Measurements from ENCODE around the gene SRMS.
"Not testable (repeated sequence)": the region's sequence is repeated elsewhere in the genome, so short reads cannot be mapped to it uniquely, and the experiment has no call there.

SRMS gene

DNA sequence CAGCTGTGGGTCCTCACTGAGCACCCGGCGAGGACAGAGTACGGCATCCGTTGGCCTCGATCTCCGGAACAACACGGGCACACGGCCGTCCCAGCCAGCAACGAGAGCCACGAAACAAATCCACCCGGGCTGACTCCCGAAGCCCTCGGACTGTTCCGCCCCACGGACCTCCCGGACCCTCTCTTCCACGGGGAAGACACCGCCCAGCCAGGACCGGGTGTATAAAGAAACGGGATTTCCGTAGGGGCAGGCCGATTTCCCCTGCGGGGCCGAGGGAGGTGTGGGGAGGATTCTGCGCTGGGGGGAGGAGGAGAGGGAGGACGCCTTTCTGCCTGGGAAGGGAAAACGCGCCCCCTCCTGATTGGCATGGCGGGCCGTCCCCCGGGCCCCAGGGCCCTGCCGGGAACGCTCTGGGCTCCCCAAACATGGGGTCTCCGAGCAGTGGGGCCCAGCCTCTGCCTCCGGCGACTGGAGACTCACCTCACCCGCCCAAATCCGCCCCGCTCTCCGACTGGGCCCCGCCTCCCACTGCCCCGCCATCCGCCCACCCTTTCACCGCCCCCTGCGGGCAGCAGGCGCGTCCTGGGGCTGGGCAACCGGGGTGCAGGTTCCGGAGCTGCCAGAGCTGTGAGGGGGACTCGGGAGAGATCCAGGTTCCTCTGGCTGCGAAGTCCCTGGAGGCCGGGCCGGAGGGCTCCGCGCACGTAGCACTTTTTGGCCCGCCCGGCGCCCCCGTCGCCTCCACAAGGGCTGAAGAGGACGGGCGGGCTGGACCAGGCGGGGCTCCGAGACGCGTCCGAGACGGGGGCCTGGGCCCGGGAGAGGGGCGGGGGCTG is 27.7 kb downstream of the SRMS start:
- DNase-seq, result peak; percentile 81

DNA sequence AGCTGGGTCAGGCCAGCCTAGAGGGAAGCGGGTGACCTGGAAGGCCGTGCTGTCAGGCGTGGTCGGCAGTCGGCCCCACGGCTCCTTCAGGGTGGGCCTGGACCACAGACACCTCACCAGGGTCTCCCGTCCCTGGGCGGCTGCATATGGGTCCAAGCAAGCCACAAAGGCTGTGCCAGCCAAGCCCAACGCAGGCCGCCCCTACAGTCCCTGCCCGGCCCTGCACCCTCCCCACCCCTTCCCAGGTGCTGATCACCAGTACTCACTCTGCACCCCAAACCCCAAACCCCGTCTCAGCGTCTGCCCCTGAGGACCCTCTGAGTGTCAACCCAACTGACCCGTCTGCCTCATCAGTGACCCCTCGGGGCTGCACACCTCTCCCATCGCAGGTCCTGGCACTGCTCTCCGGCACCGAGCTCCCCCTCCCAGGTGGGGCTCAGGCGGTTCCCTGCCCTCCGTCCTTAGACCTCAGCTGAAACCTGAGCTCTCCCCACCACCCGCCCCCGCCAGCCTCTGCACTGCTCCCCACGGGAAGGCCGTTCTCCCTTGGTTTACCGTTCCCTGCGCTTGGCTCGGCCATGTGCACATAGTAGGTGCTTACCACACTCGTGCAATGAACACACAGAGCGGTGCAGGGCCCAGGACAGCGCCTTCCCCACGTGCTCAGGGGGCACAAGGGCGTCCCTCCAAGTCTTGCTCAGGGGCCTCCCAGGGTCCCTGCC is 28.4 kb downstream of the SRMS start:
- peak; percentile 42 for DNase-seq

DNA sequence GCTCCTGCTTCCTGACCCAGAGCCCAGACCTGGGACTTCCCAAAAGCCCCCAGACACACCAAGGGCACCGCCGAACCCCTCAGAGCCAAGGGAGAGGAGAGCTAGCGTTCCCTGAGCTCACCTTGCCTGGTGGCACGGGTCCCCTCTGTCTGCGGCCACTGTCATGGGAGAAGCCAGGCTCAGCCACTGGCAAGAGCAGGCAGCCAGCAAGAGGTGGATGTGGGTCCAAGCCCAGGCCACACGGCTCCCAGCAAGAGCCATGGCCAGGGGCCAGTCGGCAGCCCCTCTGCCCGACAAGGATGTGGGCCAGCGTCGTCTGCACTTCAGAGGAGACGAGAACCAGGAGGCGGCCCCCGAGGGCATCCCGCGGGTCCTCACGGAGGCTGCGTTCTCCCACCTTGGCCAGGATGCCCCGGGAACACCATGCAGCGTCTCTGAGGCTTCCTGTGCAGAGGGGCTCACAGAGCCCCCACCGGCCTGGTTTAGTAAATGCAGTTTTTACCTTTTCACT is 29.1 kb downstream of the SRMS start:
- DNase-seq, result peak; percentile 24

DNA sequence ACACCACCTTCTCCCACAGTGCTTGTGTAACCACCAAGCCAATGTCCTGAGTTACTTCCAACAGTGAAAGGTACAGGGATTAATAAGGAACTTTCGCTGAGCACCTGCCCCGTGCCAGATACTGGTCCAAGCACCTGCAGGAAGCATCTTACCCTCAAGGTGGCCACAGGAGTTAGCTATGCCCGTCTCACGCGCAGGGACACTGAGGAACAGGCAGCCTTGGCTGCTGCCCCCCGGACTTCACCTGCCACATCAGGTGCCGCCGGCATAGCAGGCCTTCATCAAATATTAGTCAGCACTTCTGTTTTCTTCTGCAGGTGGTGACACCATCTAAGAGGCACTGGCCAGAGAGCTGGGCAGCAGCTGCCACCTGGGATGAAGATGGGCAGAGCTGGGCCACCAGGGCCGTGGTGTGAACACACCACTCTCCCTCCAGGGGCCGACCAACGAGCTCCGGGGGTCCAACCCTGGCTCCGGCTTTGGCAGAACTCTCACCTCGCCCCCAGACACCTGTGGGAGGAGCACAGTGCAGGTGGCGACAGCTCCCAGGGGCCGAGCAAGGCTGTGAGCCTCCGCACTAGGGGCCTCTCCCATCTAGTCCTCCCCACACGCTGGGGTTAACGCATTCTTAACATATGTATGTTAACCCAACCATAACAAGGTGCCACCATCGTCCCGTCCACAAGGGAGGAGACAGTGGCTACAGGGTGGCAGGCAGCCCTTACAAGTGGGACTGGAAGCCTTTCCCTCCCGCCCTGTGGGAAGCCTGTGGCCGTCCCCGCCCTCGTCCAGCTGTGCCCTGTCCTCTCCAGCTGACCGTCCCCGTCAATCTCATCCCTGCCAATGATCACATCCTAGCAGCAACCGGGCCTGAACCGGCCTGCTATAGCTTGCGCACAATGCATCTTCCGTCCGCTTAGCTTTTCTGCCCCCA is 29.9 kb downstream of the SRMS start:
- DNase-seq, result peak; percentile 39

DNA sequence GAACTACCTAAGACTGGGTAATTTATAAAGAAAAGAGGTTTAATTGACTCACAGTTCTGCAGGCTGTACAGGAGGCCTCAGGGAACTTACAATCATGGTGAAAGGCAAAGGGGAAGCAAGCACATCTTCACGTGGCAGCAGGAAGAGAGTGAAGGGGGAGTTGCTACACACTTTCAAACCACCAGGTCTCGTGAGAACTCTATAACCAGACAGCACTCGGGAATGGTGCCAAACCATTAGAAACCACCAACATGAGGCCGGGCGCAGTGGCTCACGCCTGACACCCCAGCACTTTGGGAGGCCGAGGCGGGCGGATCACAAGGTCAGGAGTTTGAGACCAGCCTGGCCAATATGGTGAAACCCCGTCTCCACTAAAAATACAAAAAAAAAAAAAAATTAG is 33.0 kb downstream of the SRMS start:
- DNase-seq, result not testable (repeated sequence)

DNA sequence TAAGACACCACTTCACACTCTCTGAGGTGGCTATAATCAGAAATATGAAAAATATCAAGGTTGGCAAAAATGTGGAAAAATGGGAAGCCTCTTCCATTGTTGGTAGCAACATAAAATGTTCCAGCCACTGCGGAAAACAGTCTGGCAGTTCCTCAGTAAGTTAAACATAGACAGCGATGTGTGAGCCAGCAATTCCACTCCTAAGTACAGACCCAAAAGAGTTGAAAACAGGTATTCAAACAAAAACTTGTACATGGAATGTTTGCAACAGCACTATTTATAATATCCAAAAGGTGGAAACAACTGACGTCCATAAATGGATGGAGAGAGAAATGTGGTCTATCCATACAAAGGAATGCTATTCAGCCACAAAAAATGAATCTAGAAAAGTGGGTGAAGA is 34.3 kb downstream of the SRMS start:
- no peak for DNase-seq

DNA sequence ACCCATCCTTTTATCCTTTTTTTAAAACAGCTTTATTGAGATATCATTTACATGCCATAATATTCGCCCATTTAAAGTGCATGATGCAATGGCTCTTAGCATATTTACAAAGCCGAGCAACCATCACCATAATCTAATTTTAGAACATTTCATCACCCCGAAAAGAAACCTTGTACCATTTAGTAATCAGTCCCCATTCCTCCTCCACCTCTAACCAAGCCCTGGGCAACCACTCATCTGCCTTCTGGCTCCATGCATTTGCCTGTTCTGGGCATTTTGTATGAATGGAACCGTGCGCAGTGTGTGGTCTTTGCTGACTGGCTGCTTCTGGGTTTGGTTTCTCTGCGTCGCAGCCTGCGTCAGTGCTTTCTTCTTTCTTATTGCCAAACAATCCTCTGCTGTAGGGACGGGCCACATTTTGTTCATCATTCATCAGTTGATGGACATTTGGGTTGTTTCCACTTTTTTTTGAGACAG is 38.4 kb downstream of the SRMS start:
- no peak for DNase-seq

DNA sequence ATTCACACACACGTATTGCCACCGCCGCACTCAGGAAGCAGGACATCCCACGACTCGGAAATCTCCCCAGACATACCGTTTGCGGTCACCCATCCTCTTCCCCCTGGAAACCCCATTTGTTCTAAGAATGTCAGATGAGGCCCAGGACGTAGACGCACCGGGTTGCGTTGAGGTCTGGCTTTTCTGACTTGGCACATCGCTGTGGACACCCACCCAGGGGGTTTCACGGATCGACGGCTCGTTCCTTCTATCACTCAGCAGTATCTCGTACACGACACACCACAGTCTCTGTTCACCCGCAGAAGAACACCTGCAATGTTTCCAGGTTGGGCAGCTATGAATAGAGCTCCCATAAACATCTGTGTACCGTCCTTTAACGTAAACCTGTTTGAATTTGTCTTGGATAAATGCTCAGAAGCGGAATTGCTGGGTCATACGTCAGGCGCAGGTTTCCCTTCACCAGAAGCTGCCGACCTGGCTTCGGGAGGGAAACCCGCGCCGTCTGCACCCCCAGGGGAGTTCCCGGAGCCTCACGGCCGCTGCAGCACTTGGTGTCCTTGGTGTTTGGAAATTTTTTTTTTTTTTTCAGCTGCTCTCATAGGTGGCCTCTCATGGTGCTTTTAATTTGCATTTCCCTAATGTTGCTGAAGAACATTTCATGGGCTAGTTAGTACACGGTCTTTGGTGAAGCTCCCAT is 39.3 kb downstream of the SRMS start:
- DNase-seq, result no peak

DNA sequence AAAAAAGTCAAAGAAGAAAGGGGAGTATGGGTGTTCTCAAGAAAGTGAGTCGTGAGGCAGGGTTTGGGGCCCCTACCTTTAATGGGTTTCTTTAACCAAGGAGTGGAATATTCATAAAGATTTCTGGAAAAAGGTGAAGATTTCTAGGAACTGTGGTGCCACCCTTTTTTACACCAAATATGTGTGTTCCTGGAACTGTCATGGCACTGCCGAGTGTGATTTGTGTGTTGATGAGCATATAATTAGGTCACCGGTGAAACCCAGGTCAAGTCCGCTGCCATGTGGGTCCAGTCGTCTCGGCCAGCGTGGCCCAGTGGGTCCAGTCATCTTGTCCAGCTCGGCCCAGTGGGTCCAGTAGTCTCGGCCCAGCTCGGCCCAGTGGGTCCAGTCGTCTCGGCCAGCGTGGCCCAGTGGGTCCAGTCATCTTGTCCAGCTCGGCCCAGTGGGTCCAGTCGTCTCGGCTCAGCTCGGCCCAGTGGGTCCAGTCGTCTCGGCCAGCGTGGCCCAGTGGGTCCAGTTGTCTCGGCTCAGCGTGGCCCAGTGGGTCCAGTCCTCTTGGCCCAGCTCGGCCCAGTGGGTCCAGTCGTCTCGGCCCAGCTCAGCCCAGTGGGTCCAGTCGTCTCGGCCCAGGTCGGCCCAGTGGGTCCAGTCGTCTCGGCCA is 40.3 kb downstream of the SRMS start:
- no peak for DNase-seq

DNA sequence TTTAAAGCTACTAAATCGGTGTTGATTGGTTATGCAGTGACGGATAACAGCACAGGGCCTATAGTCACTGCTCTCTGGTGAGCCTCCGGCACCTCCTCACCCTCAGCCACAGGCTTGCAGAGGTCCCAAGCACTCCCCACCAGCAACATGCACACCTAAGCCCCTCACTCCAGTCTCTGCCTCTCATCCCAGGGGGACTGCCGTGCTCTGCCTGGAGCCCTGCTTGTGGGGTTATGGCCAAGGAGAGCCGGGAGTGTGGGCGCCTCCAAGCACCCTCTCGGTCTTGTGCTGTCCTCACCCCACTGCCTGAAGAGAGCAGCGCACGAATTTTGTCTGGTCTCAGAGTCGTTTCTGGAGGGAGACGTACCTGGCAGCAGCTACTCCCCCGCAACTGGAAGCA is 41.8 kb downstream of the SRMS start:
- DNase-seq, result no peak

DNA sequence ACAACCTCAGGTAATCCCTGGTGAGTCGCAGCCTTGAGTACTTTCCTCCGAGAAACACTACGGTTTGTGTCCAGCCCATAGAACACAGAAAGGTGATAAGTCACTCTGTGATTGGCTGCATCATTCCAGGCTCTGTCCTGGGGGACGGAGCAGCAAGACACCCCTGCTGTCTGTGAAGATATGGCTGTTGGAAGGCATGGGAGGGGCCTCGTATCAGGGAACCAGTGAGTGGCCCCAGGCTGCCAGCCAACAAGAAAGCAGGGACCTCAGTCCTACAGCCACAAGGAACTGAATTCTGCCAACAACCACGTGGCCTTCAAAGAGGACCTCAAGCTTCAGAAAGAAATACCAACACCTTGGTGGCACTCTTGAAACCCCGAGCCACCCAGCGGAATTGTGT is 42.3 kb downstream of the SRMS start:
- DNase-seq, result no peak

DNA sequence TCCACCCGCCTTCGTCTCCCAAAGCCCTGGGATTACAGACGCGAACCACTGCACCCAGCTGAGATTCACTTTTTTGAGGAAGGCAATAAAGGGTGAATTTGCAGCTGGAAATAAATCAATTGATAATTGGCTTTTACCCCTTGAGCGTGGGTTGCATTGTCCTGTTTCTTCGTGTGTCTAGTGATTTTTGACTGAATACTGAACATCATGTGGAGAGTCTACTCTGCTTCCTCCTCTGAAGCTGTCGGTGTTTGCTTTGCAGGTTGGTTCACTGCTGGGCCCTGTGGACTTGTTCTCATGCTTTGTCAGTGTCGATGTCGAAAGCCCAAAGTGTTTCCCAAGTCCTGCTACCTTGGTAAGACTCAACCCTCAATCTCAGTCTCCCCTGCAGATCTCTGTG is 42.9 kb downstream of the SRMS start:
- no peak for DNase-seq

DNA sequence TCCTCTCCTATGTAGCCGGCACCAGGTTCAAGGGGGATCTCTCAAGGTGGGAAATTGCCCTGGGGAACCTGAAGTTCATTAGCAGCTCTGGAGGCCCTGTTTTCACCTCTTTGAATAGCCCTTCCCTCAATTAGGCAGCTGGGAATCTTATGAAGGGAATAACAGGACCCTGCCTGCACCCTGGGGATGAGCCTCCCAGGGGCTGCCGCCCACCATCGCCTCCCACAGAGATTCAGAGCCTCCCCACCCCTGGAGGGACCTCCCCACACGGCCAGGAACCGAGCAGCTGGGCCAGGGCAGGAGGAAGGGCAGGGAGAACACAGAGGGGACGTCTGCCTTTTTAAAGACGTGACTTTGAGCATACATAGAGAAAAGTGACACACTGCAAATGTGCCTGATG is 44.0 kb downstream of the SRMS start:
- no peak for DNase-seq

DNA sequence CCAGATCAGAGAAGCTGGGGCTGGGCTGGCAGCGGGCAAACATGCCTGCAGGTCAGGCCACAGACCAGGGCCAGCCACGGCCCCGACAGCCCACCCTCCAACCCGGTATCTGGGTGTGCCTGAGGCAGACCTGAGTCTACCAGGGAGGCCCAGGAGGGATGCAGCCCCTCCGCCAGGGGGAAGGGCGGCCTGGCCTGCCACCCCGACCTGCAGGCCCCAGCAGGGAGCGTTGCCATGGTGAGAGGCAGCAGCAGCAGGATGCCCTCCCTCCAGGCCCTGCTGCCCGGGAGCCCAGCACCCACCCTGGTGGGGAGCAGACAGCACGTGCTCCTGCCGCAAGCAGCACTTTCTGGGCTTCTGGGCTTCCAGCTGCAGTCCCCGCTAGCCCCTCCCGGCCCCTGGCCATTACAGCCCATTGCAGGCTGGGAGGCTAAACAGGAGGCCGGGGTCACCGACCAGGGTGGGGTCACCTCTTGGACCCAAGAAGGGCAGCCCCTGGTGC is 44.8 kb downstream of the SRMS start:
- no peak for DNase-seq

DNA sequence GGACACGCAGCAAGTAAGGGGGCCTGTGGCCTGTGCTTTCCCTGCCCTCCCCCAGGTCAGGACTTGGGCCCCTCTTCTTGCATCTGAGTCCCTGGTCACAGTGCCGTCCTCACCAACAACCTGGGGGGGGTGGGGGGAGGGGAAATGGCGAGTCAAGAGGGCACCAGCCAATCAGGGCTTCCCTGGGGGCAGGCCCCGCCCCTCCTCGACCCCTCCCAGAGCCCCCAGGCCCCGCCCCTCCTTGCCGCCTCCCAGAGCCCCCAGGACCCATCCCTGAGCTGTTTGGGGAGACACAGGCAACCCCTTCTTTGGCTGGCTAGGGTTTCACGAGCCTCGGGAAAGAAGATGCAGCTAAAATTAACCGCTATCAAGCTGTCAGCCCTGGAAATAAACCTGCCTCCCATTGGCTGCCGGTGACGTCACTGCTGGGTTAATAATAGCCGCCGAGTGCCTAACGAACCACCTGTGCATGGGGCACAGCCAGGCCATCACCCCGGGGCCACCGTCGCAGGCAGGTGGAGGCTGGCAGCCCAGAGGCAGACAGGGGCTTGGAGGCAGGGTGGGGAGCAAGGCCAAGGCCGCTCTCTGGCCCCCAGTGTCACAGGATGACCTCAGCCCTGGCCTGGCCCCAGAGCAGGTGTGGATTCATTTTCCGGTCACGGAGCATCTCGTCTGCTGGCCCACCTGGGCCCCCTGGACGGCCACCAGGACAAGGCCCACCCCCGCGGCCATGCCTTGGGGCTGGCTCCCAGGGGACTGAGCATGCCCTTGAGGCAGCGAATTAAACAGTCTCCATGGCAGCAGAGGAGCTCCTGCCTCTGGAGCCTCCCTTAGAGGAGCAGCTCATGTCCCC is 45.5 kb downstream of the SRMS start:
- peak; percentile 69 for DNase-seq

DNA sequence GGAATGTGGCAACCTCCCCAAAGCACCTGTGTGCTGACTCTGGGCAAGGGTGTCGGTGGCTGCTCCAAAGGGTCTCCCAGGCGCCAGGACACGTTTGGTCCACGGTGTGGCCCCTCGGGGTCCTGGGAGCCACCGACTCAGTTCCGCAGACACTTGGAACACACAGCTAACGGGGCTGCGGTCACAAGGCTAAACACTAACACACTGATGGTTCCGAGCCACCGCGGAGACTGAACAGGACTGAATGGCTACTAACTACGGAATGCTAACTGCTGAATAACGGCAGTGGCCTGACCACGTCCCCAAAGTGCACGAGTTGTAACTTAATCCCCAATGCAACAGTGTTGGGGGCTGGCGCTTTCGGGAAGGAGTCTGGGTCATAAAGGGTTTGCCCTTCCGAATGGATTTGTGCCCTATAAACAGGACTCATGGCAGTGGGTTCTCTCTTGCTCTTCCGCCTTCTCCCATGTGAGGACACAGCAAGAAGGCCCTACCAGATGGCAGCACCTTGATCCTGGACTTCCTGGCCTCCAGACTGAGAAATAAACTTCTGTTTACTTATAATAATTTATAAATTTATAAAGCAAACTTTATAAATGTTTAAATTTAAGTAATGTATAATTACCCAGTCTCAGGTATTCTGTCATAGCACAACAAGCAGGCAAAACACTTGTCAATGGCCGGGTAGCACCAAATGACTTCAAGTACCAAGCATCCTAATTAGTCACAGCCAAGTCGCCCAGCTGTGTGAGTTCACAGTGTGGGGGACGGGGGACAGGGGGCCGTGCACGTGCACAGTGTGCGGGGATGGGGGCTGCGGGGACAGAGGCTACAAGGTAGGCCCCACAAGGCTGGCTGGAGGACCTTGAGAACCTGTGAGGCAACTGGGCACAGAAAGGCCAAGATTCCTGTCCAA is 46.4 kb downstream of the SRMS start:
- no peak for DNase-seq

DNA sequence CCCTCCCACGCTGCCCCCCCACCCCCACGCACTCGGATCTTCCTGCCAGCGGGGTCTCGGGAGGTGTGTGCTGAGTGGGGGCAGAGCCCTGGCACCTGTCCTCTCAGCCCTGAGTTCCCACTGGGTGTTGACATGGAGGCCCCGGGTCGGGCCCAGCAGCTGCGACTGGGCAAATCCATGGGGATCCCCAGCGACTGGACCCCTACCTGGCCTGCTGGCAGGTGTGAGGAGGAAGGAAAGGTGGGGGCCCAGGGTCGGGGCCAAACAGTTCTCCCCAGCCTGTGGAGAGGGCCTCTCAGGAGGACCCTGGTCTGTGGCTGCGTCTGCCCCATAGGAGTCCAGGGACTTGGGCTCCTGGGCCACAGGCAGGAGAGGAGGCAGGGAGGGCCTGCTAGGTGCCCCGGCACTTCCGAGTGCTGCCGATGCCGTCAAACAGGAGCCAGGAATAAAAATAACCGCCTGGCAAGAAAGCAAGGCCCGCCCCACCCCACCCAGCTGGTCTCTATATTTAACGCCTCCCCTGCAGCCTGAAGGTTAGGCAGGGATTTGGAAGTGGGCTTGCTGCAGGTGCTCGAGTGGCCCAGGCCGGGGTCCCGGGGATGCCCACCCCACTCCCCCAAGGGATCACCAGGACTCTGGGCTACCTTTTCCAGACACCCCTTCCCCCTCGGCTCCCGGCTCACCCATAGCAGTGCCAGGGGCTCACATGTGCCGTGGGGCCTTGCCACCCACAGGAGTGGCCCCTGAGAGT is 47.2 kb downstream of the SRMS start:
- no peak for DNase-seq

DNA sequence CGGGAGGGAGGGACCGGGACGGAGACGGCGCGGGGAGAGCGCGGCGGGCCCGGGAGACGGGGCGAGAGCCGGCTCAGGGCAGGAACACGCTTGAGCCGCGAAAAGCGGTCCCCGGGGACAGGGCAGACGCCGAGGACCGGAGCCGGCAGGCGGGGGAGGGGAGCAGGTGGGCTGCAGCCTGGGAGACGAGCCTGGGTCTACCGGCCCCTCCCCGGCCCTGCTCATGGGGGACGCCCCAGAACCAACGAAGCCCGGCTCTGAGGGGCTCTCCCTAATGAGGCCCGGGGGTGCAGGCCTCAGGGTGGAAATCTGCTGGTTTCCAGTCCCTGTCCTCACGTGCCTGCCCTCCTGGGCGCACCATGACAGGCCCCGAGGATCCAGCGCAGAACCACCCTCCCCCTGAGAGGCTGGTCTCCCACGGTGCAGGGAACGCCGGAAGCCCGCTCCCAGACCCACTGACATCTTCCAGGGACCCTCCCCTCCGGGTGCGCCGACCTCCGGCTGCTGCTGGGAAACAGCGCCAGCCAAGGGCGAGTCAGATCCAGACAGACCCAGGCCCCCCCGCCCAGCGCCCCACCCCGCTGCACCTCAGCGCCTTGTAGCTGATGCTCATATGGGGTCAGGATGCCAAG is 48.1 kb downstream of the SRMS start:
- DNase-seq, result no peak

All from femur (tissue), 1 donor.